Stimulated activated CD8-positive, alpha-beta memory T cell treated with anti-CD3 and anti-CD28 coated beads, Interleukin-2, amount 100 ng/mL, for 48 hours (primary cell): ENCODE data around the gene CHD3.
A peak's percentile ranks its signal among the peaks of the same experiment; 100 is the strongest.

Source experiments
- DNase-seq, 2 donors: peaks; one replicate each; pipeline ENCODE4 v3.0.0-alpha.2; 2020; ENCODE audit warnings: low read depth in 2 of 2

CHD3 gene

DNA sequence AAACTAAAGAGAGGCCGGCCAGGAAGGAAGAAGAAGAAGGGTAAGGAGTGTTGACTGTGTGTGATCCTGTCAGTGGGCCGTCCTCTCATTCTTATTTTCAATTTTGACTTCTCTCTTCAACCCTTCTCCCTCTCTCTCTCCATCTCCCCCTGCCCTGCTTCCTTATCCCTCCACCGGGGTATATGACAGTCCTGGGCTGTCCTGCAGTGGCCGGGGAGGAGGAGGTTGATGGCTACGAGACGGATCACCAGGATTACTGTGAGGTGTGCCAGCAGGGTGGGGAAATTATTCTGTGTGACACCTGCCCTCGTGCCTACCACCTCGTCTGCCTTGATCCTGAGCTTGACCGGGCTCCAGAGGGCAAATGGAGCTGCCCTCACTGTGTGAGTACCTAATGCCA, 5.6 kb downstream of the CHD3 start:
- no peak for DNase-seq

DNA sequence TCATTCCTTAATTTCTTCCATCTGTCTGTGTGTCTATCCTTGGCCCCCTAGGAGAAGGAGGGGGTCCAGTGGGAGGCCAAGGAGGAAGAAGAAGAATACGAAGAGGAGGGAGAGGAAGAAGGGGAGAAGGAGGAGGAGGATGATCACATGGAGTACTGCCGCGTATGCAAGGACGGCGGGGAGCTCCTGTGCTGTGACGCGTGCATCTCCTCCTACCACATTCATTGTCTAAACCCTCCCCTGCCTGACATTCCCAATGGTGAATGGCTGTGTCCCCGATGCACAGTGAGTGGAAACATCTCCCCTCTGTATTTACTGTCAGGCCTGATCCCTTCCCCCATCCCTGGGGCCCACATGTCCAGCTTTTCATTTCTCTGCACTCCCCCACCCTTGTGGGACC, 6.3 kb downstream of the CHD3 start:
- DNase-seq = no peak

DNA sequence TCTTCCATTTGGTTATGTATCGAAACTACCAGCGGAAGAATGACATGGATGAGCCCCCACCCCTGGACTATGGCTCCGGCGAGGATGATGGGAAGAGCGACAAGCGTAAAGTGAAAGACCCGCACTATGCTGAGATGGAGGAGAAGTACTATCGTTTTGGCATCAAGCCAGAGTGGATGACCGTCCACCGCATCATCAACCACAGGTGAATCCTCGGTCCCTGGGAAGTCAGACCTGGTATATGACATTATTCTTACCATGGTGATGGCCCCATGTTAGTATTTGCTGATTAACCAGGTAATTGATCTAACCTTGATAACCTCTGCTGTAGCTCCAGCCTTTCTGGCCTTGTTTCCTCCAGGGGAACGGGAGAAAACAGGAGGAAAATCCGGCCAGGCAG, 8.5 kb downstream of the CHD3 start:
- DNase-seq = no peak

DNA sequence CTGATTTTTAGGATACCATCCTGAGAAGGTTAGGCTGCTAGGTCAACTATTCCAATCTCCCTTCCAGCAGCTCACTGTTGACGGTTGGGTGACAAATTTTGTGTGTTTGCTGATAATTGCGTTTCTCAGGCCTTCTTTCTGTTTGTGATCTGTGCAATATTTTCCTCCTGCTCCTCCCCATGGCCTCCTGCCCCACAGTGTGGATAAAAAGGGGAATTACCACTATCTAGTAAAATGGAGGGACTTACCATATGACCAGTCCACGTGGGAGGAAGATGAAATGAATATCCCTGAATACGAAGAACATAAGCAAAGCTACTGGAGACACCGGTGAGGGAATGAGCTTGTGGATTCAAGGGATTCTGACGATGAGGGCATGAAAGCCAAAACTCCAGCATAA, 9.2 kb downstream of the CHD3 start:
- DNase-seq = no peak

DNA sequence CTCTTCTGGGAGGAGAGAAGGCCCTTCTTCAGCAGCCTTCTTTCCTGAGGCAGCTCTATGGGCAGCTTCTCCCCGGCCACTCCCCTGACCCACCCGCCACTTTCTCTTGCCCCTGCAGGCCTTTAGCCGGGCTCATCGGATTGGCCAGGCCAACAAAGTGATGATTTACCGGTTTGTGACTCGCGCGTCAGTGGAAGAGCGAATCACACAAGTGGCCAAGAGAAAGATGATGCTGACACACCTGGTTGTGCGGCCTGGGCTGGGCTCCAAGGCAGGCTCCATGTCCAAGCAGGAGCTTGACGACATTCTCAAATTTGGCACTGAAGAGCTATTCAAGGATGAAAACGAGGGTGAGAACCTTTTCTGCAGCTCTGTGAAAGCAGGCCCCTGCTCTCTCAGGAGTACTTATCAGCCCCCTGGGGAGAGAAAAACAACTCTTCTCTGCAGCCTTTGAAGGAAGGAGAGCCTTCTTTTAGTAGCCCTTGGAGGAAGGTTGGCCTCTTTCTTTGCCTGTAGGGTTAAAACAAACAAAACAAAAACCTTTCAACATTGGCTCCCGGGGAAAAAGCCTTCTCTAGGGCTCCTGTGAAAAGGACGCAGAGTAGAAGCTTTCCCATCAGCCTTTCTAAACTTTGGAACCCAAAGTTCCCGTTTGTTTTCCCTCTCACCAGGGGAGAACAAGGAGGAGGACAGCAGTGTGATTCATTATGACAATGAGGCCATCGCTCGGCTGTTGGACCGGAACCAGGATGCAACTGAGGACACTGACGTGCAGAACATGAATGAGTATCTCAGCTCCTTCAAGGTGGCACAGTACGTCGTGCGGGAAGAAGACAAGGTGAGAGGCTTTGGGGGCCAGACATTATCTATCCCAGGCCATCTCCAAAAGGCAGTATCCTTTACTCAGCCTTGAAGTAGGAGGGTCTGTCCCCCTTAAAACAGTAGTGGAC, 14.8 kb downstream of the CHD3 start:
- no peak for DNase-seq

DNA sequence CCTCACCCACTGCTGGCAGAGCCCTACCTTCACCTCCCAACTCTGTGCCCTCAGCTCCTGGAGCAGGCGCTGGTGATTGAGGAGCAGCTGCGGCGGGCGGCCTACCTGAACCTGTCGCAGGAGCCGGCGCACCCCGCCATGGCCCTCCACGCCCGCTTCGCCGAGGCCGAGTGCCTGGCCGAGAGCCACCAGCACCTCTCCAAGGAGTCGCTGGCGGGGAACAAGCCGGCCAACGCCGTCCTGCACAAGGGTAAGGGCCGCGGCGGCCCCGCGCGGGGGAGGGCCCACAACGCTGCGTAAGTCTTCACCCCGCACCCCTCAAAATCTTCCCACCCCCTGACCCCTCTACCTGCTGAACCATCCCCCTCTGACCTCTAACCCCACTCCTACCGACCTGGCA, 20.5 kb downstream of the CHD3 start:
- DNase-seq = no peak

DNA sequence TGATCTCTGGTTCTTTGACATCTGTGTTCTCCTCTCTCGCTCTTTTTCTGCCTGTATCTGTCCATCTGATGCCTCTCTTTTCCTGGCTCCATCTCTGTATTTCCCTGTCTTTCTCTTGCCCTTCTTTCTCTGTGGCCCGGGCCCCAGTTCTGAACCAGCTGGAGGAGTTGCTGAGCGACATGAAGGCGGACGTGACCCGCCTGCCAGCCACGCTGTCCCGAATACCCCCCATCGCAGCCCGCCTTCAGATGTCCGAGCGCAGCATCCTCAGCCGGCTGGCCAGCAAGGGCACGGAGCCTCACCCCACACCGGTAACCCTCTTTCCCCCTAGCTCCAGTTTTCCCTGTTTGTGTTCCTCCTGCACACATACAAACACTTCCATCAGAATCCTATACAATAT, 21.7 kb downstream of the CHD3 start:
- DNase-seq = no peak

DNA sequence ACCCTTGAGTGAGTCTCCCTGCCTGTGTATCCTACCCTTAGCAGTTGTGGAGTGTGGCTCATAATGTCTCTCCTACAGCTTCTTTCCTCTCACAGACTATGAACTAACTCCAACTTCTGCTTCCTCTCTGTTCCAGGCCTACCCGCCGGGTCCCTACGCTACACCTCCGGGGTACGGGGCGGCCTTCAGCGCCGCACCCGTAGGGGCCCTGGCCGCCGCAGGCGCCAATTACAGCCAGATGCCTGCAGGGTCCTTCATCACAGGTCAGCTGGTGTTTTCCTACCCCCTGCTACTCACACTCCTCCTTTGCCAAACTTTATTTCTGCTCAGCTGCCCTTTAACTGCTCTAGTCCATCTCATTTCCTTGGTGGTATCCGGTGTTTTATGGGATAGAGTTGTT, 22.1 kb downstream of the CHD3 start:
- no peak for DNase-seq

DNA sequence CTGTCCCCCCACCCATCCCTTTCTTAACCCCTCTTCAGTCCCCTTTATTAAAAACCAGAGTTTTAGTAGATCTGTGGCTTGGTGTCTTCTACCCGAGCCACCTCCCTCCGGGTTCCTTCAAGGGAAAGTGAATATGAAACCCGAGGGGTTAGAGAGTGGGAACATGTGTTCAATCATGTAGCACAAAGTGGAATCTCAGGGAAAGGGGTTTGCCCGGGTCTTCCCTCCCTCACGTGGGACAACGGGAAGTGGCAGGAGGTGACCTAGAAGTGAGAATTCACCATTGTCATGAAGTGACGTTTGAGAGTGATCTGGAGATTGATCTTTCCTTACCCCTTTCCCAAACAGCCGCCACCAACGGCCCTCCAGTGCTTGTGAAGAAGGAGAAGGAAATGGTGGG, 22.5 kb downstream of the CHD3 start:
- no peak for DNase-seq

DNA sequence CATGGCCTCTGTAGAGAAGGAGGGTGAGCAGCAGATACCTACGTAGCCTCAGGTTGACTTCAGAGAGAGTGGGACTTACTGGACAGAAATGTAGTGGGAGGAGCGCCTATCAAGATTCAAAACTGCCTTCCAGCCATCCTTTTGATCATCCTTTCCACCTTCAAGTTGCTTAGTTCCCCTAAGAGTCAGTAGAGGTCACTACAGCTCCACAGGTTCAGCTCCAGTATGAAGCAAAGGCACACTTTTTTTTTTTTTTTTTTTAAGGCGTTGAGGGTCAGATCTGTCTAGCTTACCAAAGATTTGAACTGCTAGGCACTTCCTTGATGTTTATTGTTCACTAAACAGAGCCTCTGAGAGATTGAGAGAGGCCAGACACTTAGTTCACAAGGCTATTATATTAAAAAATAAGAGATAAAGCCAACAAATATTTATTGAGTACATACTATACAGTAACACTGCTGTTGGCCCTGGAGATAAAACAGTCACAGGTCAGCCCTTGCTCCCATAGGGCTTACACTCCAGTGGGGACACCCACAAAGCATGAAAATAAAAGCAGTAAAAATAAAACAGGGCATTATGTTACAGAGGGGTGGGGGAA, 24.4 kb downstream of the CHD3 start:
- DNase-seq = no peak

DNA sequence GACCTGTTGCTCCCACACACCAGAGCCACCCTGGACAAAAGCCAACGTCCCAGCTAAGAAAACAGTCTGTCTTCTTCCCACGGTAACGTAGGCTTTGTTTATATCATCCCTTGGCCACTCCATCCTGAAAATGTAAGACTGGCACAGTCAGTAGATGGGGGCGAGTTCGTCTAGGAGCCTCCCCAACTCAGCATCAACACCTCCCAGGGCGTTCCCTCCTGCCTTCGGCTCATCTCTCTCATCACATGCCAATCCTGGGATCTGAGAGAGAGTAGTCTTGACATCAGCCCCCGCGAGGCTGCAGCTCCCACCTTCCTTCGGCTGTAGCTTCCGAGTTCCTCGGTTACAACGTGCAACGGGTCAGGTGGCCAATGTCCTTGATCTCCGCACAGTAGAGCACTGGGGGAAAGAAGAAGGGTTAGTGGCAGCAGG, 26.6 kb downstream of the CHD3 start:
- no peak for DNase-seq

DNA sequence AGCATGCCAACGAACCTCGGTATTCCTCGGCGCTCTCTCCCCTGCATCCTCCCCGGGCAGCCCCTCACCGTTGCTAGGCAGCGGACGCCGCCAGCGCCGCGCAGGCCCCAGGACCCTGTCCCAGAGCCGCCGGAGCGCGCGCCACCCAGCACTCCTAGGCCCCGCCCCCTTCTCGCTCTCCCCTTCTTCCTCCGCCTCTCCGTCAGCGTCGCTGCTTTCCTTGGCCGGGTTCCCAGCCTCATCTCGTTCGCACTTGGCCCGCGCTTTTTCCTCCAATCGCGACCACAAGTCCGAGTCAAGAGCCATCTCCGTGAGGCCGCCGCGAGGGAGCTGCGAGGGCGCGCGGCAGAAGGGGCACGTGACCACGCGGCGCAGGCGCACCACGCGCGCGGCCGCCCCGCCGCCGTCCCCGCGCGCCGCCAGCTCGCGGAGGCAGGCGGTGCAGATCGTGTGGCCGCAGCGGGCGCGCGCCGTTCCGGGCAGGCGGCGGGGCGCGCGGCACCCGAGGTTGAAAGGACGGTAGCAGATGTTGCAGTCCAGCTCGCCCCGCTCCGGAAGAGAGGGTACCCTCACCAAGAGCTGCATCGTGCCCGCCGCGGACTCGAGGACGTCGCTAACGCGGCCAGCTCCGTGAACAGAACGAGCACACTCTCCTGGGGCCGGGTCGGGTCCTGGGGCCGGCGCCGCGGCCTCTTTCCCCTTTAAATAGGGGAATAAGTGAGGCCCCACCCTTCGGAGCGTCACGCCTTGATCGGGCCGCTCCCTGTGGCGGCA, 27.2 kb downstream of the CHD3 start, which contains the start of gene RNF227:
Gene RNF227, minus strand, starts transcription at position 679 of the 774 bp plus-strand sequence. Its CDS starts 94 bp downstream, at position 585.
- peak; percentile 80 to 86 for DNase-seq

DNA sequence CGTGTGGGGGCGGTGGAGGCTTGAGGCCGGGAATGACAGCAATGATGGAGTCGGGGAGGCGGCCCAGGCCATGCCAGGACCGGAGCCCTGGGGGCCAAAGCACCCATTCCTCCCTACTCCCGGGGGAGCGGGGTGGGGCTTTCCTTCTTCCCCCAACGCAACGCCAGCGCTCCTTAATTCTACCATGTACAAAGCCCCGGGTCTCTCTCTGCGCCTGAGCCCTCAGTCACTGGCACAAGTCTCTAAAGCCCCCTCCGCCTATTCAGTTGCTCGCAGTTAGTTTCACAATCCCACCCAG, 27.7 kb downstream of the CHD3 start:
- DNase-seq = no peak

DNA sequence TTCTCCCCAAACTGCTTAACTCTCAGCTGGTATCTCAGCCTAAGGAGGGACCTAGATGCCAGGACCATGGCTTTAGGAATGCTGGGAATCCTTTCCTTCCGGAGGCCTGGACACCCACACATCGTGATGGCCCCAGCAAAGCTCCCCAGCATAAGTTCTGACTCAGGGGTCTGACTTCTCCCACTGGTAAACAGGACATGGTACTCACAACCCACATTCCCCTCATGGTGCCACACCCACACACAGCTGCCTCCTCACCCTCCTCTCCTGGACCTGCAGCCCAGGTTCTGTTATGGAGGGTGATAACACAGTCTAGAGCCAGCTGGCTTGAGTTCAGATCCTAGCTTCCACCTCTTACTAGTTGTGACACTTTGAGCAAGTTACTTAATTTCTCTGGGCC, 28.2 kb downstream of the CHD3 start:
- no peak for DNase-seq

DNA sequence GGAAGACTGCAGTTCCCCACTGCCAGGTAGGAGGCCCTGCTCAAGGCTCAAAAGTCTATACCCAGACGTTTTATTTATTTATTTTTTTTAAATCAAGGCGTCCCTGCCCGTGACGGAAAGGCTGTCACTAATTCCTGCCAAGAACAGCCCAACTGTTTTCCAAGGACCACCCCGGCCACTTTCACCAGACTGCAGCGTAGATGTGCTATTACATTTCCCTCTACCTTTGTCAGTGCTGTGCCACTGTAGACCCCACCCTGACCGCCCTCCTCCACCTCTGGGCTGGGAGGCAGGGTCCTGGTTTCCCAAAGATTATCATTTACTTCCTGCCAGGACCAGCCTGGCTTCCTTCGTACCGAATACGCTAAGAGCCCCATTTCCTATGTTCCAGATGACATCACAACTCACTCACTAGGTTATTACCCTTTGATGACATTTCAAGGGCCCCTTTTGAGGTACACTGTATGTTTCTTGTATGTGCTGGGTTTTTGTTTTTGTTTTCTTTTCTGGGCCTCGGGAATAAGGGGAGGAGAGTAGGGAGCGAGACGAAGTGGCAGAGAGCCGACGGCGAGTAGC, 33.8 kb downstream of the CHD3 start:
- no peak for DNase-seq

DNA sequence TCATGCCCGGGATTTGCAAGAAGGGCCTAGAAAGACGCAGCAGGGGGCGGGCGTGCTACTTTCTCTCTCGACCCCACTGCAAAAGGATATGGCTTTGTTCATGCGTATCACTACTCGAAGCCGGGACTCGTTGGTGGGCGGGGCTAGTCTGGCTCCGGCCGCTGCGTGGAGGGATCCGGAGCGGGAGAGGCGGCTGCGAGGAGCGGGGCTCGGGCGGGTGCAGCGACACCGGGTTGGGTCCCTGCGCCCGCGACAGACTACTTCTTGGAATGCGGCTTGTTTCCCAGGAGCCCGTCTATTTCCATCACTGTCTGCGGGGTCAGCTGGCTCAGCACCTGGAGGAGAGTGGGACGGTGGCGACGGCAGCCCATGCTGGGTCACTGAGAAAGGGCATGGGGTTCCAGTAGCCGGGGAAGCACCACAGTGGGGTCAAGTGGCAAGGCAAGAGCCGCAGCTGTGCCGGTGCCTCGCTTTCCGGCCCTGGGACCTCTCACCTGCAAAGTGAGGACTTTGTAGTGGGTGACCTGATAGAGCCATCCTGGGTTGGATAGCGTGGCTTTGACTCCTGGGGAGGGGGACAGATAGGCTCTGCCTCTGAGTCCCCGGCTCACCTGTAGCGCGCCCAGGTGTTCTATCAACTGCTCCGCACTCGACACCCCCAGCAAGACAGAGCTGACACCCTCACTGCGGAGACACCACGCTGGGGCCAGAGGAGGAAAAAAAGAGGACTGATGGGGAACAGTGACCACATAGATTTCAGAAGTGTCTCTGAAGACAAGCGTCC, 34.4 kb downstream of the CHD3 start:
- DNase-seq = peak; percentile 58 to 75

DNA sequence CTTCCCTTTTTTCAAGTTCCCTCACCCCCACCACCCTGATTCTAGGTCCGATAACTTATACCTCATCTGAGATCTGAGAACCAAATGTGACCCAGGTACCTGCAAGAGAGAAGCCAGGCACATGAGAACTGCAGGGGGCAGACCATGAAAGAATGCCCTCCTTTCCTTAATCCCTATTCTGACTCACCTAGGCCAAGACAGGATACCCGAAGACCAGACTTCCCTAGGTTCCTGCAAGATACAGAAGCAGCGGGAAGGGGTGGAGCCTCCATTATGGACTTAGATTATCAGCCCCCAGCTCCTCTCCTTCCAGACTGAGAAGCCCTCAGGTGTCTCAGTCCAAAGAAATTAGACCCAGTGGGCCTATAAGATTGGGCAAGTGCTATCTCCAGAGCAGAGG, 39.0 kb downstream of the CHD3 start:
- DNase-seq = no peak

DNA sequence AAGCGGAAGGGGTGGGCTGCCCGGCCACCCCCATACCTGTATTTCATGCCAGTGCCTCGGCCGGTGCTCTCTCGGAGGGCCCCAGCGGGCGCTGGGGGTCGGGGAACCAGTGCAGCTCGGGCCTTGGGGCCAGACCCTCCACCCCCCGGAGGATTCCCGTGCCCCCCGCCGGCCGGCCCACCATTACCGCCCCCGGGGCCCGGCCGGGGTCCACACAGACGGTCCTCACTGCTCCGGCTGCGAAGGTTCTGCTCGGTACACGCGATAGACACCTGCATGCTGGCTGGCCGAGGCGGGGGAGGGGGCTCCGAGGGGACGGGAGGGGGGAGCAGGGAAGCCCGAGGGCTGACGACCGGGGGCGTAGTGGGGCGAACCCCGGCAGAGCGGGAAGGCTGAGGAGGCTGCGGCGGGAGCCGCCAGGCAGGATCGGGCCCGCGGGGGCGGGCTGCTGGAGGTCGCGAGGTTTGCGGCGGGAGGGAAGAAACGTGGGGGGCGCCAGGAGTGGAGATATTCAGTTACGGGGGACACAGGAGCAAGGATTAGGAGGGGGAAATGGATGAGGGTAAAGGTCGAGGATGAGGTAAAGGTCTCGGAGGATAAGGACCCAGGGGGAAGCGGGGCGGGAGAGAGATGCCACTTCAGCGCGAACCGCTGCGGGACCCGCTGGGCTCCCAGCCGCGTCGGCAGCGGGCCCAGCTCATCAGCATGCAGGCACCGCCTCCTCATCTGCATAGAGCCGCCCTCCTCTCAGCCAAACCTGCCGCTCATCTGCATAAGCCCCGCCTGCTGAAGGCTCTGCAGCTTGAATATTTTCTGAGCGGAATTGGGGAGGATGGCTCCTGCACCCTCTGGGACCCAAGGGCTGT, 40.8 kb downstream of the CHD3 start, which contains the start of gene KCNAB3:
Gene KCNAB3, minus strand, starts transcription at position 699 of the 866 bp plus-strand sequence. Its CDS starts 421 bp downstream, at position 278.
- peak in 1 of 2 donors; percentile 16 for DNase-seq

DNA sequence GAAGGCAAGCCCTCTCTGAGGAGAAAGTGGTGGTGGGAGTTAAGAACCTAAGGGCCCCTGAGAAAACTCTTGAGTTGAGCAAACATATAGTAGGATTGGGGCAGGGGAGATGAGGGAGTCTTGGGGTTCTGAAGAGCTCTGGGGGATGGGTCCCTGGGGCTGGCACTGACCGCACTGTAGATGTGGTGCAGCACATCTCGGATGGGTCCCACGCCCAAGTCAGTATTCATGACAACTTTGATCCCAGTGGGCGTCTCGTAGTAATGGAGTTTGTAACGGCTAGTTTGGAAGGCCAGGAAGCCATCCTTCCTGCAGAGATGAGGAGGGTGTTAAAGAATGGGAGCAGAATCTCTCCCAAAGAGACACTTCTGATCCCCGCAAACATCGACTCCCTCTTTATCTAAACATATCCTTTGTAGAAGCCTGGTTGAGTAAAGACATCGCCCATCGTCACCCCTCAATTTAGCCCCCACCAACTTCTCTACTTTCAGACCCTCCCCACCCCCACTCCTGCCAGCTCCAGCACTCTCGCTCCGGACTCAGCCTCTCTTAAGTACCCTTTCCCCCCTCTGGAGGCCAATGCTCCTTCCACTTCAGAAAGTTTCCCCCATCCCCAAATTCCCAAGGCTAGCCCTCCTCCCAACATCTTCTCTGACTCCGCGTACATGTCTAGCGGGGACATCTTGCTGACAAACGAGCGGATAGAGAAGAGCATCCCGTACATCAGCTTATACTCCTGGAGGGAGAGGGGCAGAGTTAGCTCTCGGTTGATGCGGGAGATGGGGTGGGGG, 42.4 kb downstream of the CHD3 start:
- no peak for DNase-seq
